HEK293 (cell line): Measurements from ENCODE around the gene EXTL1.
A peak's percentile ranks its signal among the peaks of the same experiment; 100 is the strongest.

Experiments
- BCL6B ChIP-seq: fragments of 450-650 bp; formaldehyde crosslinking; IDR thresholded peaks from 2 replicates; pipeline ENCODE4 v1.5.1; 2017; ENCODE audit warnings: missing biosample characterization, missing genetic modification characterization
- GLIS1 ChIP-seq: fragments of 450-650 bp; formaldehyde crosslinking; IDR thresholded peaks from 2 replicates; pipeline ENCODE4 v1.5.1; 2016; ENCODE audit warnings: missing biosample characterization, missing genetic modification characterization
- HOXD13 ChIP-seq: sonication (generic); formaldehyde crosslinking; IDR thresholded peaks from 2 replicates; pipeline ENCODE4 v1.8.0; 2022; ENCODE audit warnings: missing genetic modification reagents, borderline replicate concordance
- MZF1 ChIP-seq: fragments of 450-650 bp; formaldehyde crosslinking; IDR thresholded peaks from 2 replicates; pipeline ENCODE4 v1.5.1; 2017; ENCODE audit warnings: missing biosample characterization, missing genetic modification characterization, borderline replicate concordance
- PRDM2 ChIP-seq: fragments of 450-650 bp; formaldehyde crosslinking; IDR thresholded peaks from 2 replicates; pipeline ENCODE4 v1.5.1; 2016; ENCODE audit warnings: missing biosample characterization, missing genetic modification characterization, borderline replicate concordance
- SCRT2 ChIP-seq: fragments of 450-650 bp; formaldehyde crosslinking; IDR thresholded peaks from 2 replicates; pipeline ENCODE4 v1.5.1; 2016; ENCODE audit warnings: missing biosample characterization, missing genetic modification characterization
- ZBTB1 ChIP-seq: fragments of 450-650 bp; formaldehyde crosslinking; IDR thresholded peaks from 2 replicates; pipeline ENCODE4 v1.5.1; 2016; ENCODE audit warnings: missing biosample characterization, missing genetic modification characterization
- ZNF133 ChIP-seq: fragments of 450-650 bp; formaldehyde crosslinking; IDR thresholded peaks from 2 replicates; pipeline ENCODE4 v1.5.1; 2016; ENCODE audit warnings: missing biosample characterization, missing genetic modification characterization
- ZNF138 ChIP-seq: fragments of 450-650 bp; formaldehyde crosslinking; IDR thresholded peaks from 2 replicates; pipeline ENCODE4 v1.5.1; 2016; ENCODE audit warnings: missing biosample characterization, missing genetic modification characterization, borderline replicate concordance
- ZNF140 ChIP-seq: fragments of 450-650 bp; formaldehyde crosslinking; IDR thresholded peaks from 2 replicates; pipeline ENCODE4 v1.5.1; 2016; ENCODE audit warnings: missing biosample characterization, missing genetic modification characterization
- ZNF146 ChIP-seq: fragments of 450-650 bp; formaldehyde crosslinking; IDR thresholded peaks from 2 replicates; pipeline ENCODE4 v1.5.1; 2016; ENCODE audit warnings: missing biosample characterization, missing genetic modification characterization
- ZNF157 ChIP-seq: fragments of 450-650 bp; formaldehyde crosslinking; IDR thresholded peaks from 2 replicates; pipeline ENCODE4 v1.5.1; 2016; ENCODE audit warnings: missing biosample characterization, missing genetic modification characterization
- ZNF221 ChIP-seq: fragments of 450-650 bp; formaldehyde crosslinking; IDR thresholded peaks from 2 replicates; pipeline ENCODE4 v1.5.1; 2017; ENCODE audit warnings: missing biosample characterization, missing genetic modification characterization, borderline replicate concordance
- ZNF239 ChIP-seq: fragments of 450-650 bp; formaldehyde crosslinking; IDR thresholded peaks from 2 replicates; pipeline ENCODE4 v1.5.1; 2016; ENCODE audit warnings: missing biosample characterization, missing genetic modification characterization
- ZNF394 ChIP-seq: fragments of 450-650 bp; formaldehyde crosslinking; IDR thresholded peaks from 2 replicates; pipeline ENCODE4 v1.5.1; 2016; ENCODE audit warnings: missing biosample characterization, missing genetic modification characterization, mild to moderate bottlenecking, moderate library complexity, borderline replicate concordance
- ZNF530 ChIP-seq: fragments of 450-650 bp; formaldehyde crosslinking; IDR thresholded peaks from 2 replicates; pipeline ENCODE4 v1.5.1; 2016; ENCODE audit warnings: low read depth, missing biosample characterization, missing genetic modification characterization
- ZNF645 ChIP-seq: fragments of 450-650 bp; formaldehyde crosslinking; IDR thresholded peaks from 2 replicates; pipeline ENCODE4; 2016; ENCODE audit warnings: missing biosample characterization, missing genetic modification characterization
- ZNF707 ChIP-seq: fragments of 450-650 bp; formaldehyde crosslinking; IDR thresholded peaks from 2 replicates; pipeline ENCODE4 v1.5.1; 2016; ENCODE audit warnings: missing biosample characterization, missing genetic modification characterization
- TF ChIP-seq, protein P1 (sequence below): fragments of 450-650 bp; formaldehyde crosslinking; IDR thresholded peaks from 2 replicates; pipeline ENCODE4 v1.5.1; 2017; ENCODE audit warnings: missing biosample characterization, mild to moderate bottlenecking, missing genetic modification characterization, moderate library complexity
- TF ChIP-seq, protein P2 (sequence below): fragments of 450-650 bp; formaldehyde crosslinking; IDR thresholded peaks from 2 replicates; pipeline ENCODE4 v1.5.1; 2016; ENCODE audit warnings: missing biosample characterization, missing genetic modification characterization
- TF ChIP-seq, protein P3 (sequence below): fragments of 450-650 bp; formaldehyde crosslinking; IDR thresholded peaks from 2 replicates; pipeline ENCODE4 v1.5.1; 2017; ENCODE audit warnings: missing biosample characterization, missing genetic modification characterization
- TF ChIP-seq, protein P4 (sequence below): fragments of 450-650 bp; formaldehyde crosslinking; IDR thresholded peaks from 2 replicates; pipeline ENCODE4 v1.5.1; 2016; ENCODE audit warnings: missing biosample characterization, missing genetic modification characterization
- TF ChIP-seq, protein P5 (sequence below): fragments of 450-650 bp; formaldehyde crosslinking; IDR thresholded peaks from 2 replicates; pipeline ENCODE4 v1.5.1; 2016; ENCODE audit warnings: missing biosample characterization, missing genetic modification characterization

Gene EXTL1

DNA sequence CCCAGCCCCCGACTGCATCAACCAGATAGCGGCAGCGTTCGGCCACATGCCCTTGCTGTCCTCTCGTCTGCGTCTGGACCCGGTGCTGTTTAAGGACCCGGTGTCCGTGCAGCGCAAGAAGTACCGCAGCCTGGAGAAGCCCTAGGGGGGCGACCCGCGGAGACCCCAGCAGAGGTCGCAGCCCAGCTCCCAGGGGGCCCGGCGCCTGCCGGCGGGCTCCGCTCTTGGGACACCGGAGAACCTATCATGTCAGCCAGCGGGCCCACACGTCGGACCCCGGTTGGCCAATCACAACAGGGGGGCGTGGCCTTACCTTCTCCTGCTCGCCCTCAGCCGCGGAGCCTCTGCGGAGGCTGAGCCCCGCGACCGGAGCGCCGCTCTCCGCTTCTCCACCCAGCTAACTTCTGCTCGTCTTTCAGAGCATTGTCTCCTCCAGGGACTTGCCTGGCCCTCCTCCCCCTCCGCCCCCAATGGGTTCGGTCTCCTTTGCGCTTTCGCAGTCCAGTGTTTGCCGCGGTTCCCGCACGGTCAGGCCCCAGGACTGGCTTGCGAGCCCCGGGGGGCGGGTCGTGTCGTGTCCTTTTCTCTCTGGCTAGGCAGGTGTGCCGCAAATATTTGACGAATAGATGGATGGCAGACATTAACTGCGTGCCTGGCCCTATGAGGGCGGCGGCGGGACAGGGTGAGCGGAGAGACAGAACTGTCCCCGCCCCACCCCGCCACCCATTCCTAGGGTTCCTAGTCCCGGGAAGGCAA, 13.8 kb downstream of the EXTL1 start (continued):
- TF ChIP-seq PRDM2 (tag by site-specific recombination) (no peak), BCL6B (tag by site-specific recombination) (no peak), ZNF394 (peak; percentile 100), ZBTB1 (tag by site-specific recombination) (no peak; the same call in 1 of the 2 replicates), ZNF530 (no peak), MZF1 (tag by site-specific recombination) (no peak), ZNF221 (tag by site-specific recombination) (no peak), ZNF645 (tag by site-specific recombination) (no peak), GLIS1 (tag by site-specific recombination) (peak; percentile 97), ZNF239 (tag by site-specific recombination) (no peak), ZNF707 (tag by site-specific recombination) (no peak), ZNF157 (no peak), SCRT2 (no peak), ZNF133 (tag by site-specific recombination) (no peak), ZNF138 (no peak), ZNF146 (tag by site-specific recombination) (no peak), HOXD13 (CRISPR knock-in tag) (no peak), ZNF140 (tag by site-specific recombination) (no peak)
- TF ChIP-seq, protein P1, sequence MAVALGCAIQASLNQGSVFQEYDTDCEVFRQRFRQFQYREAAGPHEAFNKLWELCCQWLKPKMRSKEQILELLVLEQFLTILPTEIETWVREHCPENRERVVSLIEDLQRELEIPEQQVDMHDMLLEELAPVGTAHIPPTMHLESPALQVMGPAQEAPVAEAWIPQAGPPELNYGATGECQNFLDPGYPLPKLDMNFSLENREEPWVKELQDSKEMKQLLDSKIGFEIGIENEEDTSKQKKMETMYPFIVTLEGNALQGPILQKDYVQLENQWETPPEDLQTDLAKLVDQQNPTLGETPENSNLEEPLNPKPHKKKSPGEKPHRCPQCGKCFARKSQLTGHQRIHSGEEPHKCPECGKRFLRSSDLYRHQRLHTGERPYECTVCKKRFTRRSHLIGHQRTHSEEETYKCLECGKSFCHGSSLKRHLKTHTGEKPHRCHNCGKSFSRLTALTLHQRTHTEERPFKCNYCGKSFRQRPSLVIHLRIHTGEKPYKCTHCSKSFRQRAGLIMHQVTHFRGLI (tag by site-specific recombination): no peak
- TF ChIP-seq, protein P2, sequence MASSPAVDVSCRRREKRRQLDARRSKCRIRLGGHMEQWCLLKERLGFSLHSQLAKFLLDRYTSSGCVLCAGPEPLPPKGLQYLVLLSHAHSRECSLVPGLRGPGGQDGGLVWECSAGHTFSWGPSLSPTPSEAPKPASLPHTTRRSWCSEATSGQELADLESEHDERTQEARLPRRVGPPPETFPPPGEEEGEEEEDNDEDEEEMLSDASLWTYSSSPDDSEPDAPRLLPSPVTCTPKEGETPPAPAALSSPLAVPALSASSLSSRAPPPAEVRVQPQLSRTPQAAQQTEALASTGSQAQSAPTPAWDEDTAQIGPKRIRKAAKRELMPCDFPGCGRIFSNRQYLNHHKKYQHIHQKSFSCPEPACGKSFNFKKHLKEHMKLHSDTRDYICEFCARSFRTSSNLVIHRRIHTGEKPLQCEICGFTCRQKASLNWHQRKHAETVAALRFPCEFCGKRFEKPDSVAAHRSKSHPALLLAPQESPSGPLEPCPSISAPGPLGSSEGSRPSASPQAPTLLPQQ (tag by site-specific recombination): peak; percentile 74
- TF ChIP-seq, protein P3, sequence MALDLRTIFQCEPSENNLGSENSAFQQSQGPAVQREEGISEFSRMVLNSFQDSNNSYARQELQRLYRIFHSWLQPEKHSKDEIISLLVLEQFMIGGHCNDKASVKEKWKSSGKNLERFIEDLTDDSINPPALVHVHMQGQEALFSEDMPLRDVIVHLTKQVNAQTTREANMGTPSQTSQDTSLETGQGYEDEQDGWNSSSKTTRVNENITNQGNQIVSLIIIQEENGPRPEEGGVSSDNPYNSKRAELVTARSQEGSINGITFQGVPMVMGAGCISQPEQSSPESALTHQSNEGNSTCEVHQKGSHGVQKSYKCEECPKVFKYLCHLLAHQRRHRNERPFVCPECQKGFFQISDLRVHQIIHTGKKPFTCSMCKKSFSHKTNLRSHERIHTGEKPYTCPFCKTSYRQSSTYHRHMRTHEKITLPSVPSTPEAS (tag by site-specific recombination): no peak
- TF ChIP-seq, protein P4, sequence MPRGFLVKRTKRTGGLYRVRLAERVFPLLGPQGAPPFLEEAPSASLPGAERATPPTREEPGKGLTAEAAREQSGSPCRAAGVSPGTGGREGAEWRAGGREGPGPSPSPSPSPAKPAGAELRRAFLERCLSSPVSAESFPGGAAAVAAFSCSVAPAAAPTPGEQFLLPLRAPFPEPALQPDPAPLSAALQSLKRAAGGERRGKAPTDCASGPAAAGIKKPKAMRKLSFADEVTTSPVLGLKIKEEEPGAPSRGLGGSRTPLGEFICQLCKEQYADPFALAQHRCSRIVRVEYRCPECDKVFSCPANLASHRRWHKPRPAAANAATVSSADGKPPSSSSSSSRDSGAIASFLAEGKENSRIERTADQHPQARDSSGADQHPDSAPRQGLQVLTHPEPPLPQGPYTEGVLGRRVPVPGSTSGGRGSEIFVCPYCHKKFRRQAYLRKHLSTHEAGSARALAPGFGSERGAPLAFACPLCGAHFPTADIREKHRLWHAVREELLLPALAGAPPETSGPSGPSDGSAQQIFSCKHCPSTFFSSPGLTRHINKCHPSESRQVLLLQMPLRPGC (tag by site-specific recombination): peak; percentile 25; the same call in 1 of the 2 replicates
- TF ChIP-seq, protein P5, sequence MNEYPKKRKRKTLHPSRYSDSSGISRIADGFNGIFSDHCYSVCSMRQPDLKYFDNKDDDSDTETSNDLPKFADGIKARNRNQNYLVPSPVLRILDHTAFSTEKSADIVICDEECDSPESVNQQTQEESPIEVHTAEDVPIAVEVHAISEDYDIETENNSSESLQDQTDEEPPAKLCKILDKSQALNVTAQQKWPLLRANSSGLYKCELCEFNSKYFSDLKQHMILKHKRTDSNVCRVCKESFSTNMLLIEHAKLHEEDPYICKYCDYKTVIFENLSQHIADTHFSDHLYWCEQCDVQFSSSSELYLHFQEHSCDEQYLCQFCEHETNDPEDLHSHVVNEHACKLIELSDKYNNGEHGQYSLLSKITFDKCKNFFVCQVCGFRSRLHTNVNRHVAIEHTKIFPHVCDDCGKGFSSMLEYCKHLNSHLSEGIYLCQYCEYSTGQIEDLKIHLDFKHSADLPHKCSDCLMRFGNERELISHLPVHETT (tag by site-specific recombination): no peak
